GM23248 (cell line): ENCODE data around the gene ZNF710.

Experiments
- EZH2 ChIP-seq: fragments of 200-600 bp; sonication (generic); IDR thresholded peaks from 2 replicates; pipeline ENCODE4 v1.6.1; 2018; ENCODE audit warnings: antibody characterized with exemption, mild to moderate bottlenecking; ENCODE audit not compliant: insufficient read depth, poor library complexity, severe bottlenecking
- EZH2phosphoT487 ChIP-seq: fragments of 200-600 bp; sonication (generic); IDR thresholded peaks from 2 replicates; pipeline ENCODE4 v1.6.1; 2018; ENCODE audit warnings: antibody characterized with exemption, moderate library complexity, mild to moderate bottlenecking, low read depth; ENCODE audit not compliant: insufficient read depth

DNA sequence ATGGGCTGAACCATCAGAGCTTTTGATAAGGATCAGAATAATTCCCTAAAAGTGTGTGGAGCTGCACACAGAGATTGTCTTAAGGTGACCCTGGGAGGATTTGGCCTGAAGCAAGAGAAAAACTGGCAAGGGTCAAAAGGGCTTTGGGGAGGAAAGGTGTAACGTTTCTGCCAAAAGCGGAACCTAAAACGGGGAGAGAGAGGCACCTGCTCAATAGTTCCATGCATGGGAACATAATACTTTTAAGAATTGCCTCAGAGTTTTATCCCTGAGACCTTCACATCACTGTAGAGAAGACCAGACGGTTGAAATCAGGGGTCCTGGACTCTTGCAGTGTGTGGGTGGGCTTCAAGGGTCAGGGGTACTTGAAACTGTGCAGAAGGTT, 5.9 kb downstream of the ZNF710 start:
- TF ChIP-seq EZH2 (no peak), EZH2phosphoT487 (no peak)
